KBM-7 (cell line): ENCODE data around the gene EXTL1.
A peak's percentile ranks its signal among the peaks of the same experiment; 100 is the strongest.

Source experiments
- DNase-seq: peaks from one replicate; pipeline ENCODE4 v3.0.0-alpha.2; 2015
- in situ Hi-C: fragments of 300-500 bp; cut with MboI; formaldehyde crosslinking; loops from 2 replicates; pipeline ENCODE4 v1.14.3; 2020; ENCODE audit warnings: low sequenced_read_pairs, low pct_unique_long_range_greater_than_20kb, mixed read lengths

Gene EXTL1

GRCh38 chr1:26035203-26035958 lies 13.8 kb downstream of the EXTL1 start:
- in situ Hi-C loops, result no loop called here
- peak; percentile 94 for DNase-seq

- in situ Hi-C loops, result no loop called here
- peak; percentile 87 for DNase-seq
Measured at GRCh38 chr1:26035959-26036755, 14.6 kb downstream of the EXTL1 start.

DNA sequence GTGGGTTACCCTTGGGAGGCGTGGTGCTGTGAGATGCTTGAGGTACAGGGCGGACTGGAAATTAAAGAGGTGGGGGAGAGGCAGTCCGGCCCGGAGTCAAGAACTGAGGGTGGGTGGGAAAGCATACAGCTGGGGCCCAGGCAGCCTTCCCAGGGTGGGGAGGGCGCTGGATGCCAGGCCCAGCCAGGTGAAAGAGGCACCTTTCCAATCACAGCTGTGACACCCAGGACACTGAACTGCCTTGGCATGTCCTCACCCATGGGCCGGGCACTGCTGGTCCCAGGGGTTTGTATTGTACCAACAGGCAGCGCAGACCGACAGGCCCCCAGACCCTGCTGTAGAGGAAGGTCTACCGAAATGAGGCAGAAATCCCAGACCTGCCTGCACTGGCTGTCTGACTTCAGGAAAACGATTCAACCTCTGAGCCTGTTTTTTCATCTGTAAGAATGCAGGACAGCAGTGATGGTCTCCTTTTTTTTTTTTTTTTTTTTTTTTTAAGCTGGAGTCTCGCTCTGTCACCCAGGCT lies 15.2 kb downstream of the EXTL1 start:
- in situ Hi-C loops, result no loop called here
- DNase-seq, result no peak

DNA sequence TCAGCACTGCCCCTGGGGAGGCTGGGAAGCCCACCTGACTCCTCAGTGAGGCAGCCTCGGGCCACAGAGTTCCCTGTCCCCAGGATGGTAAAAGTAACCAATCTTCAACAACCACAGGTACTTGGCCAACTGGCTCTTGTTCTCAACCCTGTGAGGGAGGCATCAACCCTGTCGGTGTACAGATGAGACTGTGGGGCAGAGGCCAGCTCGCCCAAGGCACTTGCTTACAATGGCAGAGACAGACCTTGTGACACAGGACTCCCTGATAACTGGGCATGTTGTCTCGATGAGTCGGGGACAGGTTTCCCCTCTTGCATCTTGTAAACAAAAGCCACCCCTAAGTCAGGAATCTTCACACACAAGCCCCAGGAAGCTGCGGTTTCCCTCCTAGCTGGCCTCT lies 16.3 kb downstream of the EXTL1 start:
- DNase-seq, result no peak
- in situ Hi-C loops, result no loop called here

GRCh38 chr1:26038477-26038876 lies 16.9 kb downstream of the EXTL1 start:
- DNase-seq, result no peak
- in situ Hi-C loops, result no loop called here

DNA sequence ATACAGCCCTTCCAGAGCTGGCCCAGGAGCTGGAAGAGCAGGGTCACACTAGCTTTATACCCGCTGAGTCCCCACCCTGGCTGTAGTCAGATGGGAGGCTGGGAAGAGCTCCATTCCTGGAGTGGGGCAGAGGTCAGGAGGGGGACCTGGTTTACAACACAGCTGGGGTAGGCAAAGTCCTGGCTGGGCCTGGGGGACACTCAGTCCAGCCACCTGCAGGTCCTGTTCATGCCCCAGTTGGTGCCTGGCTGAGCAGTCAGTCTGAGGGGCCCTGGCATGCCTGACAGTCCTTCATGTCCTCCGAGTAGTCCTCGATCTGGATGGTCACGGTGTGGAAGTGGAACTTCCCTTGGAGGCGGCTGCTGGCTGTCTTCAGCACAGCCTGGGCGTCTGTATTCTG lies 17.3 kb downstream of the EXTL1 start:
- in situ Hi-C loops, result no loop called here
- no peak for DNase-seq

DNA sequence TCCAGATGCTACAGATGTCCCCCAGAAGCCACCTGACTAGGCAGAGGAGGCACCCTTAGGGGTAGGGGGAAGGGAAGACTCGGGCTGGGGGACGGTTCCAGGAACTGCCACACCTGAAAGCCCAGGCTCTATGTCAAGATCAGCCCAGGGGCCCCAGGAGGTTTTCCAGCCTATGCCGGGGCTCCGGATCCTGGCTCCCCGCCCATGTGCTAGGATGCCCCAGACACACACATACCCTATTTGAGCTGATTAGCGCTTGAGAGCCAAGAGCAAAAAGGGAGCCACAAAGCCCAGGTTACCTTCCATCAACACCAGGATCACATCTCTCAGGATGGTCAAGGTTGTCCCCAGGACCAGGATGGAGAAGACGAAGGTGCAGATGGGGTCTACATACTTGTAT lies 19.8 kb downstream of the EXTL1 start:
- in situ Hi-C loops, result no loop called here
- no peak for DNase-seq

DNA sequence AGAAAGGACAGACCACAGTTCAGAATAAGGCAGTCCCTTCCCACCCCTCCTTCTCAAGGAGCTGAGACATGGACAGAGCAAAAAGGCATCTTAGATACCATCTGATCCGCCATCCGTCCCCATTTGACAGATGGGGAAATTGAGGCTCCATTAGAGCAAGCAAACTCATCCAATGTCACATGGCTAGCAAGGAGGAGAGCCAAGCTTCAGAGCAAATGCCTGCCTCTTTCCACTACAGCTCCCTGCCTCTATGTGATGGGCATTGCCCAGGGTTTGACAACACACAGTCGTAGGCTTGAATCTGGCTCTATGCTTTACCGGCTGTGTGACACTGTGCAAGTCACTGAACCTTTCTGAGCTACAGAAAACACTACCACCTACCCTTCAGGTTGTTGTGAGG lies 20.4 kb downstream of the EXTL1 start:
- DNase-seq, result no peak
- in situ Hi-C loops, result no loop called here

GRCh38 chr1:26043765-26044164 lies 22.2 kb downstream of the EXTL1 start:
- no peak for DNase-seq
- in situ Hi-C loops, result no loop called here

DNA sequence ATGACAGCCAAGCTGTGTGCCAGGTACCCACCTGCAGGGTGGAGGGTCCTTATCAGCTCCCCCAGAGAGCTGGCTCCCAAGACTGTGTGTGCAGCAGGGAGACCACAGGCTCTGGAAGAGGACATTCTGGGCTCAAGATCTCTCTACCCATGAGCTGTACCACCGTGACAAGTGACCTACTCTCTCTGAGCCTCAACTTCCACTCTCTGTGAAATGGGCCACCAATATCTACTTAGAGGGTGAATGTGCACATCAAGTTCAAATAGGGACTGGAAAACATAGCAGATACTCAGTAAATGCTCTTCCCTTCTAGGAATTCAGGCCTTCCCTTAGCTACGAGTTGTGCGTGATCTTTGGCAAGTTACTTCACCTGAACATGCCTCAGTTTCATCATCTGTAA lies 22.8 kb downstream of the EXTL1 start:
- DNase-seq, result no peak
- in situ Hi-C loops, result no loop called here

GRCh38 chr1:26044971-26045721 lies 23.6 kb downstream of the EXTL1 start:
- DNase-seq, result no peak
- in situ Hi-C loops, result no loop called here

DNA sequence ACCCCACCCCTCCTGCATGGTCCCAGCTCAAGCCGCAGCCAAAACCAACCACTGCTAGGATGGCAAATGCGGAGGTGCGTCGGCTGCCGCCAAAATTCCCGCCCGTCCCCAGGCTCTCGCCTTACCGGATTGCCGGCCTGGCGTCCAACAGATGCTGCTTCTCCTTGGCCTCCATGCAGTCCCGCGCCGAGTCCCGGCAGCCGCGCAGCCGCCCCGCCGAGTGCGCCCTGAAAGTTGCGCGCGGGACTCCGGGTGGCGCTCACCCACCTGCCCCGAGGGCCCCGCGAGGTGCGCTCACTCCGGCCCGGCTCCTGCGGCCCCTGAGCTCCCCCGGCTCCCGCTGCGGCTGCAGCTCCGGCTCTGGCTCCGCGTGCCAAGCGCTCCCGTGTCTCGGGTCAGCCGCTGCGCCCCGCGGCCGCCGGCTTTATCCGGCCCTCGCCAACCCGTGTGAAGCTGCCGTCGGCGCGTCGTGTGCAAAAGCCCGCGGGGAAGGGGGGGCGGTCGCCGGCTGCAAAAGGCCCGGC lies 24.2 kb downstream of the EXTL1 start, which contains the start of gene SLC30A2:
SLC30A2 (minus strand) TSS at position 397 of the 524 bp plus-strand sequence; CDS start at position 175, 222 bp downstream.
- in situ Hi-C loops, result no loop called here
- DNase-seq, result no peak

GRCh38 chr1:26046246-26047095 lies 24.9 kb downstream of the EXTL1 start:
- in situ Hi-C loops, result no loop called here
- DNase-seq, result no peak

GRCh38 chr1:26047278-26047874 lies 25.8 kb downstream of the EXTL1 start:
- DNase-seq, result no peak
- in situ Hi-C loops, result no loop called here

GRCh38 chr1:26049531-26050247 lies 28.1 kb downstream of the EXTL1 start:
- DNase-seq, result no peak
- in situ Hi-C loops, result no loop called here

- no peak for DNase-seq
- in situ Hi-C loops, result no loop called here
Measured at GRCh38 chr1:26050248-26050640, 28.7 kb downstream of the EXTL1 start.

DNA sequence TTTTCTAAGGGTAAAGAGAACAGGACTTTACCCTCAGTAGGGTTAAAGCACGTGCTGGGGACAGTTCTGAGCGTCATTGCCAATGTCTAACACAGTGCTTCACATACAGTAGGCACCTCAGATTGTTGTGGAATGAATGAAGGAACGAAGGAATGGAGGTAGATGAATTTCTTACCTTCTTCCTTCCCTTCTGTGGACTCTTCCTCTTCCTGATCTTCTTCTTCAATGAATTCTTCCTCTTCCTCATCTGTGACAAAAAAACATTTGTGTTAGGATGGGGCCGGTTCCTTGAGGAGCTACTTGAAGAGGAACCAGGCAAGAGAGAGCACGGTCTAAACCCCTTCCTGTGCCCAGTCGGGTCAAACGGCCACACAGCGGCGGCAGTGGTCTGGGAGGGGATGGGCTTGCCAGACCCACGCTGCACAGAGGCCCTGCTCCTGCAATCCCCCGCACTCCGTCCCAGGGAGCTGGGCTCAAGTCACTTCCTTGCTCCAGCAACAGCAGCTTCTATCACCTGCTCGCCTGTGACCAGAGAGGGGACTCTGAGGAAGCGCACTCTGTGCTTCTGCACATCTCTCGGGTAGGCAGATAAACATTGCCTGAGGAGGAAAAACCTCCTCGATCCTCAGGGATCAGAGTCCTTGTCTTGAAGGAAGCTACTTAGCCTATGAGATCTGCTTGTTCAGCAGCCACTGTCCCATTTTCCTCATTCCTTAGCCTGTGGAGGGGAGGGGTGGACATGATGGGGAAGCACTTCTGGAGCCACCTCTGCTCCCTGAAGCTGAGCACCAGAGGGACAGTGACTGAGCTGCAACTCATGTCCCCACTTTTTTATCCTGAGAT lies 32.4 kb downstream of the EXTL1 start:
- in situ Hi-C loops, result no loop called here
- DNase-seq, result peak; percentile 18
